Suppressor macrophage treated with lipopolysaccharide for 4 hours (primary cell): ENCODE data around the gene THADA.
A peak's percentile ranks its signal among the peaks of the same experiment; 100 is the strongest.

Experiments
- DNase-seq: peaks from one replicate; pipeline ENCODE4 v3.0.0-alpha.2; 2020

THADA gene

DNA sequence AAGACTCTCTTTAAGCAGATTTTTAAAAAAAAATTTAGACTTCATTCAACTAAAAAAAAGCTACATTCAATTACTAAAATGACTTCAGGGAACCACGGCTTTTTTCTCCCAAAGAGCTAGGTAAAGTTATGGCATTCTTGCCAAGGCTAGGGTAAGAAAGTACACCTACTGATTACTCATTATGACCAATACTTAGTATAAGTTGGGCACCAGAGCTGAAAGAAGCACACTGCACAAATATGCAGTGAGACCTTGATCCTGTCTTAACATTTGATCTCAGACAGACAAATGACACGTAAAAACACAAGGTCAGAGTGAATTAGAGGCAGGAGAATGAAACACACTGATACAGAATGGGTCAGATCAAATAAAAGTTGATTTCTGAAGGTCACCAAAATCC is 88.7 kb downstream of the THADA start:
- no peak for DNase-seq

DNA sequence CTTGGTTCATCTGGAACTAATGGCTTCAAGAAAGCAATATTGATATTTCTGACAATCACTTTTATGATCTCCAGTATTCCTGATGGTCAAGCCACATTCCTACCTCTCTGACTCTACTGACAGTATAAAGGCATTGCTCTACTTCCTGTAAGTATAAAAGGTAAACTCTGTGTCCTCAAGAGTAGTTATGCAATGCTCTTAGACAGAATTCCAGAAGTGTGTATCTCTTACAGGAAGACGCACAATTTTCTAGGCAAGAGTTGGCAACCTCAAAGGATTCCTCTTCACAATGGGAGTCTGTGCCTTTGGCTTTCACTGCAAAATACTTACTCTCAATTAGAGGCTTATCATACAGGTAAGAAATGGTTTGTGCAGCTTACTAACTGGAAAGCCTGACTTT is 100.1 kb downstream of the THADA start:
- DNase-seq, result no peak

DNA sequence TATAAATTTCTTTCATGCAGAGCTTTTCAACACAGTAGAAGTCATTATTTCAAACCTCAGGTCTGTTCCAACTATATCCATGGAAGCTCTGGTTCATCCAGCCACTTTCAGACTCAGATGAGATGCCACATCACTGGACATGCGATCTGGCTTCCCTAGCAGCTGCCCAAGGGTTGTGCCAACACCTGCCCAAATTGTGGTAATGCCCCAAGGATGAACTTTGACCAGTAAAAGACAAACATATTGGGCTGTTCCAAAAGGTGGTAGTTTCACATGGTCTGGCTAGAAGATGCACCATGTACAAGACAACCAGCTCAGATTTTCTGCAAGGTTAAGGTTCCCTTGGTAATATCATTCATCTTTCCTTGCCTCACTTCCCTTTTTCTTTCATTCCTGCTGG is 101.9 kb downstream of the THADA start:
- no peak for DNase-seq

- peak; percentile 31 for DNase-seq
Measured at GRCh38 chr2:43491065-43491639, 104.7 kb downstream of the THADA start.

- DNase-seq, result peak; percentile 39
Measured at GRCh38 chr2:43490252-43490786, 105.5 kb downstream of the THADA start.

- DNase-seq, result no peak
Measured at GRCh38 chr2:43488737-43489136, 107.1 kb downstream of the THADA start.

GRCh38 chr2:43486603-43487002 is 109.2 kb downstream of the THADA start:
- peak; percentile 90 for DNase-seq

- DNase-seq, result peak; percentile 86
Measured at GRCh38 chr2:43484323-43484930, 111.4 kb downstream of the THADA start.

DNA sequence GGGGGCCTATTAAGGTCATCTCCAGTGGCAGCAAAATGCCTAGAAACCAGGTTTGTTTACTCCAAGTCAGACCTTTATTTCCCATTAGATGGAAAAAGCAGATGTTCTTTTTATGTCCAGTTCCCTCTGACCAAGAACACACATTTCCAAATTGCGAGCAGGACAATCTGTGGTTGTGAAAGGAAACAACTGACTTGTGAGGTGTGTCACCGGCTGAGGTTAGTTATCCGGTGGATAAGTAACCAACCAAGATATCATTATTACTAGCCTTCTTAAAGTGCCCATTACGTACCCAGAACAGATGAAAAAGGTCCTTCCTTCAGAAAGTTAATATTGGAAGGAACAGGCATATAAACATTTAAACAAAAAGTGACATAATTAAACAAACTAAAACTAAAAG is 112.9 kb downstream of the THADA start:
- peak; percentile 64 for DNase-seq

GRCh38 chr2:43481927-43482542 is 113.8 kb downstream of the THADA start:
- DNase-seq, result peak; percentile 25

DNA sequence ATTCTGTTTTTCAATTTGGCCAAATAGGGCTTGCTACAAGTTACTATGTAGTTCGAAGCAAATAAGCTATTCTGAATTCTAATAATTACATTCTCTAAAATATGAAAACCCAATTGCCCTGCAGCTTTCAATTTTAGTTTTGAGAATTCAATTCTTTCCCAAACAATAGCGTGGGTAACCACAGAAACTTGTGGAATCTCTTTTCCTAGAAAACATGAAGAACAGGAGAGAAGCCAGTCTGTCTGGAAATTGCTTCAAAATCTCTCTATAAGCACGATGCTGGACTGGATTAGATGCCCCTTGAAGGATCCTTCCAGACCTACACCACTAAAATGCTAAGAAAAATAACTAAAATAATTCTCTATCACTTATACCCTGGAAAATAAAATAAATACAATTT is 115.0 kb downstream of the THADA start:
- DNase-seq, result no peak

- no peak for DNase-seq
Measured at GRCh38 chr2:43478412-43479086, 117.3 kb downstream of the THADA start.

DNA sequence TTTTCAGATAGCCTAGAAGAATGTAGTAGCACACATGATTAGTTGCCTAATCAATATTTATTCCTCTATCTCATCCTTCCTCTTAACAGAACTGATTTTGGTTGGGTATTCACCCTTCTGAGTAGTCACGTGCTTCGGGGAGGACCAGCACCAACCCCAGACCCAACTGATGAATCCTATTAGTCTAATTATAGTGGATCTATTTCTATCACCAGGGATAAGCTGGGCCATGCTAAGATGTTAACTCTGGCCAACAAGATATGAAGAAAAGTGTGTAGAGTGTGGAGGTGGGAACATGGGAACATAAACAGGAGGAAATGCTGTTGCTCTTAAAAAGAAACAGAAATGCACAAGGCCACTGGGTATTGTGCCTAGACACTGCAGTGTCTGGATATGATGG is 119.9 kb downstream of the THADA start:
- DNase-seq, result no peak

DNA sequence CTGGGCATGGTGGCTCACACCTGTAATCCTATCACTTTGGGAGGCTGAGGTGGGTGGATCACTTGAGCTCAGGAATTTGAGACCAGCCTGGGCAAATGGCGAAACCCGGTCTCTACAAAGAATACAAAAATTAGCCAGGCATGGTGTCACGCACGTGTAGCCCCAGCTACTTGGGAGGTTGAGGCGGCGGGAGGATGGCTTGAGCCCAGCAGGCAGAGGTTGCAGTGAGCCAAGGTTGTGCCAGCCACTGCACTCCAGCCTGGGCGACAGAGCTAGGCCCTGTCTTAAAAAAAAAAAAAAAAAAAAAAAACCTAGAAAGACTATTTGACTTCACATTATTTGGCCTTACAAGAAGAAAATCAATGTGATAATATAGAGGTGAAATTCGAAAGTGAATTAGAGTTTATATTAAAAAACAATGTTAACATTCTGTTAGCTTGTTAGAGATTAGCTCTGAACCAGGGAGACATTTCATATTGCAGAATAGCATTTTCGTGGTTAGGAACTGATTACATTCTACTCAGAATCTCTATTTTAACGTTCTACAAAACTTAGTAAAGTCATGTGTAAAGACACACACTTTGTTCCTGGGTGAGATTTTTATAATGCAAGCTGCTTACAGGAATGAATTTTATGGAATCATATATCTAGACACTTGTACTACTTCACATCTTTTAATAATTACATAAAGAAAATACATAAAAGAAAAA is 120.5 kb downstream of the THADA start:
- no peak for DNase-seq

DNA sequence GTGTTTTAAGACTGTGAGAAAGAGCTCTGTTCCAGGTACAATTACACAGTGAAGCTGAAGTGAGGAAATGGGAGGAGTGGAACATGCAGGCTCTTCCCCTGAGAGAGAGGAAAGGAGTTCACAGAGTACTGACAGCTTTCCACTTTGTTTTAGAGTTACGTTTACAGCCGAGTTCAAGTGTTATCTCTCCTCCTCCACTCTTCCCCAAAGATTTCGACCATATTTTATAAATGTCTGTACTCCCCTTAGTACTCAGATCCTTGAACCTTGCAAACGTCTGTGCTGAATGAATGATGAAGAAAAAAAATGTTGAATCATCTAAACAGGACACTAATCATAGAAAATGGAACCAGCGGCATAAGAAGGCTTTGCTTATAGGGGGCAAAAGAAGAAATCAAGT is 121.6 kb downstream of the THADA start:
- no peak for DNase-seq

DNA sequence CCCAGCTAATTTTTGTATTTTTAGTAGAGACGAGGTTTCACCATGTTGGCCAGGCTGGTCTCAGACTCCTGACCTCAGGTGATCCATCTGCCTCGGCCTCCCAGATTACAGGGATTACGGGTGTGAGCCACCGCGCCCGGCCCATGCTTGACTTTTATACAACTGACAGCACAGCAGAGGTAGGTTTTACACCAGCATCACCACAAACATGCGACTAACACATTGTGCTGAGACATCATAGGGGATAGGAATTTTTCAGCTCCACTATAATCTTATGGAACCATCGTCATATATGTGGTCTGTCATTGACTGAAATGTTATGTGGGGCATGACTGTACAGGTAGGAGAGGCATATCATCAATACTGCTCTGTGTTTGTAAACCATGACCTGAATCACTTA is 122.1 kb downstream of the THADA start:
- DNase-seq, result no peak

DNA sequence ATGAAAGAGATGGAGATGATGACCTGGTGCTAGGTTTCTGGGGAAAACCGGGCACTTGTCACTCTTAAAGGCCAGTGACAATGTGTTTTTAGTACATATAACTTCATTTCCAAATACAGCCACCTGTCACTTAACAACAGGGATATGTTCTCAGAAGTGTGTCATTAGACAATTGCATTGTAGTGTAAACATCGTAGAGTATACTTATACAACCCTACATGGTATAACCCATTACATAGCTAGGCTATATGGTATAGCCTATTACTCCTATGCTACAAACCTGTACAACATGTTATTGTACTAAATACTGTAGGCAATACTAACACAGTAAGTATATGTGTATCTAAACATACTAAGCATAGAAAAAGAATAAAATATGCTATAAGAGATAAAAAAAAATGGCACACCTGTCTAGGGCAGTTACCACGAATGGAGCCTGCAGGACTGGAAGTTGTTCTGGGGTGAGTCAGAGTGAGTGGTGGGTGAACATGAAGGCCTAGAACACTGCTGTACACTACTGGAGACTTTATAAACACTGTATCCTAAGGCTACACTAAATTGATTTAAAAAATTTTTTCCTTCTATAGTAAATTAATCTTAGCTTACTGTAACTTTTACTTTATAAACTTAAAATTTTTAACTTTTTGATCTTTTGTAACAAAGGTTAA is 123.2 kb downstream of the THADA start:
- no peak for DNase-seq

- no peak for DNase-seq
Measured at GRCh38 chr2:43469713-43470112, 126.1 kb downstream of the THADA start.

GRCh38 chr2:43469094-43469493 is 126.7 kb downstream of the THADA start:
- no peak for DNase-seq

GRCh38 chr2:43467891-43468290 is 127.9 kb downstream of the THADA start:
- DNase-seq, result peak; percentile 45

DNA sequence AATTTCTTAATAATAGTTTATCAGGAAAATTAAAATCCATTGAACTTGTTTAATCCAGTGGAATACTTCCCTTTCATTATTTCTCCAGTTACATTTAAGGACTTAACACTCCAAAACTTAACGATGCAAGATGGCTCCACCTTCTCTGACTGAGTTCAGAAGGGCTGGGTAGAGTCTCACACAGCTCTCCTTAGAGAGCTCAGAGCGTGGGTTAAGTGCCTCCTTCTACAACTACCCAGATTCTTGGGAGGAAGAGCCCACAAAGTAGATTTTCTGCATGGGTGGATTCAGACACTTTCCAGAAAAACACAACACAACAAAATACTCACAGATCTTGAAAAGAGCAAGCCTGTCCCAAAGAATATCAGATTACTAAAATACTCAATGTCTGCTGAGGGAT is 130.6 kb downstream of the THADA start:
- DNase-seq, result no peak

DNA sequence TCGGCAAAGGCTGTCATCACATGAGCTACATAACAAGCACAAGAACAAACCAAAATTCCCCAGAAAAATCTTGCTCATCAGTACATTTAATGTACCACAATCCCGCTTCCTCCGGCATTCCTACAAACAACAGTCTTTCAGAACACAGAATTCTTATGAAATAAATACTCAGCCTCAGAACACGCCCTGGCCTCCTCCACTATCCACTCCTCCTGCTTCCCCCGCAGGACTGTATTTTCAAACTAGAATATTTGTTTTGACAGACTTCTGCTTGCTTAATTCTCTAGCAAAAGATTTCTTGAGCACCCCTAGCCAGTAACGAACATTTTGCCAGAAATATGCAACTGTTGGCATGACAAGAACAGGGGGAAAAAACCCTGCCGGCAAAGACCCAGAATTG is 131.2 kb downstream of the THADA start:
- DNase-seq, result no peak
